ENCODE data around the gene PNPLA6.
"Not testable (repeated sequence)": the region's sequence is repeated elsewhere in the genome, so short reads cannot be mapped to it uniquely, and the experiment has no call there.

PNPLA6 gene

GRCh38 chr19:7564866-7565265 lies 29.3 kb downstream of the PNPLA6 start:
- no peak overlapping the region for H3K4me2 ChIP-seq (ENCODE audit: low read length)
- H2AFZ ChIP-seq (ENCODE audit: low read depth, low read length), result no peak overlapping the region
- peaks cover 9% of the 10 kb centered on the region for H3K36me3 ChIP-seq (replicated peaks; ENCODE audit: low read depth, low read length)
- H3K9ac ChIP-seq (ENCODE audit: low read length), result no peak overlapping the region
- H3K27me3 ChIP-seq (ENCODE audit: low read depth, low read length), result no peaks in the 10 kb centered on the region
- H3K4me1 ChIP-seq (ENCODE audit: low read length), result no peaks in the 10 kb centered on the region
- H3K4me3 ChIP-seq (ENCODE audit: low read length), result no peak overlapping the region
- H3K79me2 ChIP-seq (ENCODE audit: low read length), result no peaks in the 10 kb centered on the region
- H3K9me3 ChIP-seq (ENCODE audit: insufficient read depth, low read length), result no peaks in the 10 kb centered on the region
- no peak overlapping the region for H3K27ac ChIP-seq (ENCODE audit: low read length)
- TF ChIP-seq EZH2phosphoT487 (IDR thresholded peaks at IDR 0.05; ENCODE audit: low read depth) (no peak), CTCF (IDR thresholded peaks at IDR 0.05; ENCODE audit: low read depth, low read length) (no peak)
- no peaks in the 10 kb centered on the region for H4K20me1 ChIP-seq (ENCODE audit: insufficient read depth, low read length)

- Histone ChIP-seq H4K20me1 (ENCODE audit: insufficient read depth, low read length) (no peaks in the 10 kb centered on the region), H3K27me3 (ENCODE audit: low read depth, low read length) (no peaks in the 10 kb centered on the region), H3K4me2 (ENCODE audit: low read length) (no peak overlapping the region), H3K36me3 (replicated peaks; ENCODE audit: low read depth, low read length) (peaks cover 6% of the 10 kb centered on the region), H3K9me3 (ENCODE audit: insufficient read depth, low read length) (no peaks in the 10 kb centered on the region), H3K4me1 (ENCODE audit: low read length) (no peaks in the 10 kb centered on the region), H3K9ac (ENCODE audit: low read length) (no peak overlapping the region), H2AFZ (ENCODE audit: low read depth, low read length) (no peak overlapping the region), H3K79me2 (ENCODE audit: low read length) (no peaks in the 10 kb centered on the region), H3K27ac (ENCODE audit: low read length) (no peak overlapping the region), H3K4me3 (ENCODE audit: low read length) (no peak overlapping the region)
- TF ChIP-seq CTCF (IDR thresholded peaks at IDR 0.05; ENCODE audit: low read depth, low read length) (no peak), EZH2phosphoT487 (IDR thresholded peaks at IDR 0.05; ENCODE audit: low read depth) (no peak)
Measured at GRCh38 chr19:7565332-7565731, 29.8 kb downstream of the PNPLA6 start.

- H3K27me3 ChIP-seq (ENCODE audit: low read depth, low read length), result no peaks in the 10 kb centered on the region
- no peak overlapping the region for H3K4me2 ChIP-seq (ENCODE audit: low read length)
- H3K9ac ChIP-seq (ENCODE audit: low read length), result no peak overlapping the region
- no peaks in the 10 kb centered on the region for H3K4me1 ChIP-seq (ENCODE audit: low read length)
- H3K4me3 ChIP-seq (ENCODE audit: low read length), result no peak overlapping the region
- no peaks in the 10 kb centered on the region for H3K9me3 ChIP-seq (ENCODE audit: insufficient read depth, low read length)
- no peaks in the 10 kb centered on the region for H4K20me1 ChIP-seq (ENCODE audit: insufficient read depth, low read length)
- H2AFZ ChIP-seq (ENCODE audit: low read depth, low read length), result no peak overlapping the region
- H3K79me2 ChIP-seq (ENCODE audit: low read length), result no peaks in the 10 kb centered on the region
- no peak for TF ChIP-seq EZH2phosphoT487 (IDR thresholded peaks at IDR 0.05; ENCODE audit: low read depth)
- TF ChIP-seq CTCF (IDR thresholded peaks at IDR 0.05; ENCODE audit: low read depth, low read length), result no peak
- H3K36me3 ChIP-seq (replicated peaks; ENCODE audit: low read depth, low read length), result no peaks in the 10 kb centered on the region
- no peak overlapping the region for H3K27ac ChIP-seq (ENCODE audit: low read length)
Measured at GRCh38 chr19:7570761-7571160, 35.2 kb downstream of the PNPLA6 start.

- Histone ChIP-seq H3K4me1 (ENCODE audit: low read length) (no peaks in the 10 kb centered on the region), H3K9me3 (ENCODE audit: insufficient read depth, low read length) (no peaks in the 10 kb centered on the region), H3K27me3 (ENCODE audit: low read depth, low read length) (no peaks in the 10 kb centered on the region; the same call in 1 of the 2 replicates), H3K79me2 (ENCODE audit: low read length) (no peaks in the 10 kb centered on the region), H3K36me3 (replicated peaks; ENCODE audit: low read depth, low read length) (no peaks in the 10 kb centered on the region), H3K27ac (ENCODE audit: low read length) (no peak overlapping the region), H4K20me1 (ENCODE audit: insufficient read depth, low read length) (no peaks in the 10 kb centered on the region), H3K9ac (ENCODE audit: low read length) (no peak overlapping the region), H3K4me3 (ENCODE audit: low read length) (no peak overlapping the region), H3K4me2 (ENCODE audit: low read length) (no peak overlapping the region), H2AFZ (ENCODE audit: low read depth, low read length) (no peak overlapping the region)
- no peak for TF ChIP-seq CTCF (IDR thresholded peaks at IDR 0.05; ENCODE audit: low read depth, low read length)
- TF ChIP-seq EZH2phosphoT487 (IDR thresholded peaks at IDR 0.05; ENCODE audit: low read depth), result no peak
Measured at GRCh38 chr19:7575434-7576040, 40.0 kb downstream of the PNPLA6 start.

- not testable (repeated sequence) for H3K9me3 ChIP-seq (ENCODE audit: insufficient read depth, low read length); H4K20me1 ChIP-seq (ENCODE audit: insufficient read depth, low read length); H3K79me2 ChIP-seq (ENCODE audit: low read length); H3K36me3 ChIP-seq (replicated peaks; ENCODE audit: low read depth, low read length); H3K4me1 ChIP-seq (ENCODE audit: low read length); H3K27ac ChIP-seq (ENCODE audit: low read length); H3K4me3 ChIP-seq (ENCODE audit: low read length); H3K9ac ChIP-seq (ENCODE audit: low read length); H3K27me3 ChIP-seq (ENCODE audit: low read depth, low read length); H3K4me2 ChIP-seq (ENCODE audit: low read length); H2AFZ ChIP-seq (ENCODE audit: low read depth, low read length)
Measured at GRCh38 chr19:7577422-7577821, 41.9 kb downstream of the PNPLA6 start.
